Measurements from ENCODE around the gene EXD2.

DNA sequence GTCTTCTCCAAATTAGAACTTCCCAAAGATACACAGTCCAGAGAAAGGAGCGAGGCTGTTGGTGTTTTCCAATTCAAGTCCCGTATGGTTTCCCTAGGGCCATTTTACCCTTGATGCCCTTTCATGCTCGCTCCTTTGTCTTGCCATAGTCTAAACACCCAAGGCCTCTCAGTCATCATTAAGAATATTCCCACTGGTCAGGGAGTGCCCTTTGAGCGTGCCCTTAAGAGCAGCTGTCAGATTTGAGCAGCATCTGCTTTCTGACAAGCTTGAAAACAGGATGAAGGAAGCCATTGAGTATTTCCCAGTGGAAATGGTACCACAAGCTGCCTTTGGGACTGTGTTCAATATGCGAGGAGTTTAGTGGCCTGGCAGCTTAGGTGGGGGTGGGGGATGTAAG is 58.3 kb downstream of the EXD2 start:
- no peak for TF ChIP-seq ZBTB21 (CRISPR knock-in tag; IDR thresholded peaks at IDR 0.05; ENCODE audit: borderline replicate concordance)
- no peak for TF ChIP-seq ESRRA (CRISPR knock-in tag; IDR thresholded peaks at IDR 0.05; ENCODE audit: borderline replicate concordance)
- no peak for TF ChIP-seq FOXJ3 (CRISPR knock-in tag; IDR thresholded peaks at IDR 0.05; ENCODE audit: borderline replicate concordance)
- TF ChIP-seq NR2C2 (CRISPR knock-in tag; IDR thresholded peaks at IDR 0.05) = no peak
- TF ChIP-seq ATF1 (CRISPR knock-in tag; IDR thresholded peaks at IDR 0.05) = no peak
- TF ChIP-seq NR1H2 (CRISPR knock-in tag; IDR thresholded peaks at IDR 0.05) = no peak
- TF ChIP-seq ERG (CRISPR knock-in tag; IDR thresholded peaks at IDR 0.05) = no peak
- TF ChIP-seq CTCF (IDR thresholded peaks at IDR 0.05) = no peak
- no peak for TF ChIP-seq ZNF232 (CRISPR knock-in tag; IDR thresholded peaks at IDR 0.05)
- no peak for TF ChIP-seq CBFB (CRISPR knock-in tag; IDR thresholded peaks at IDR 0.05; ENCODE audit: low read depth)
- TF ChIP-seq ZNF281 (CRISPR knock-in tag; IDR thresholded peaks at IDR 0.05) = no peak
- TF ChIP-seq, protein P1, sequence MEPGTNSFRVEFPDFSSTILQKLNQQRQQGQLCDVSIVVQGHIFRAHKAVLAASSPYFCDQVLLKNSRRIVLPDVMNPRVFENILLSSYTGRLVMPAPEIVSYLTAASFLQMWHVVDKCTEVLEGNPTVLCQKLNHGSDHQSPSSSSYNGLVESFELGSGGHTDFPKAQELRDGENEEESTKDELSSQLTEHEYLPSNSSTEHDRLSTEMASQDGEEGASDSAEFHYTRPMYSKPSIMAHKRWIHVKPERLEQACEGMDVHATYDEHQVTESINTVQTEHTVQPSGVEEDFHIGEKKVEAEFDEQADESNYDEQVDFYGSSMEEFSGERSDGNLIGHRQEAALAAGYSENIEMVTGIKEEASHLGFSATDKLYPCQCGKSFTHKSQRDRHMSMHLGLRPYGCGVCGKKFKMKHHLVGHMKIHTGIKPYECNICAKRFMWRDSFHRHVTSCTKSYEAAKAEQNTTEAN (CRISPR knock-in tag; IDR thresholded peaks at IDR 0.05) = no peak
- no peak for TF ChIP-seq USF2 (CRISPR knock-in tag; IDR thresholded peaks at IDR 0.05)
- TF ChIP-seq MAX (CRISPR knock-in tag; IDR thresholded peaks at IDR 0.05) = no peak
